NCI-H510A treated with DMSO at 0.1 percent for 48 hours (cell line): ENCODE results near the gene ZNG1F.
"Not testable (repeated sequence)": the region's sequence is repeated elsewhere in the genome, so short reads cannot be mapped to it uniquely, and the experiment has no call there.

Experiments
- DNase-seq: peaks from one replicate; lab custom pipeline; 2025; lab: John Stamatoyannopoulos, UW

The ZNG1F gene

GRCh38 chr9:41086215-41086614 lies 102.9 kb downstream of the ZNG1F start:
- not testable (repeated sequence) for DNase-seq

- DNase-seq: not testable (repeated sequence)
Measured at GRCh38 chr9:41082358-41082757, 106.8 kb downstream of the ZNG1F start.
